Fibroblast of lung (primary cell): ENCODE results near the gene SLIT1. TPM values are rescaled to one million over a fixed set of nuclear protein-coding genes. Genes with fewer than 3 reads are reported as not detected.

ENCODE experiments used
- DNase-seq, 2 donors: peaks; one replicate each; pipeline versions ENCODE4 v3.0.0 to v3.0.0-alpha.2; 2010; ENCODE audit warnings: low read depth in 2 of 2
- H2AFZ ChIP-seq: 2 replicates; pipeline ENCODE4 v1.5.1; 2012; ENCODE audit warnings: low read length, control low read depth, inconsistent platforms
- H3K27ac ChIP-seq: 2 replicates; pipeline ENCODE4 v1.5.1; 2011; ENCODE audit warnings: low read length, control low read depth; ENCODE audit not compliant: insufficient read depth
- H3K27me3 ChIP-seq: 2 replicates; pipeline ENCODE4 v1.5.1; 2011; ENCODE audit warnings: mild to moderate bottlenecking, low read length; ENCODE audit not compliant: control insufficient read depth, insufficient read depth
- H3K36me3 ChIP-seq: 2 replicates; pipeline ENCODE4 v1.5.1; 2011; ENCODE audit warnings: low read length; ENCODE audit not compliant: control insufficient read depth, insufficient read depth
- H3K4me1 ChIP-seq: 2 replicates; pipeline ENCODE4 v1.5.1; 2011; ENCODE audit warnings: low read length; ENCODE audit not compliant: control insufficient read depth, insufficient read depth; ENCODE audit errors: extremely low read depth
- H3K4me2 ChIP-seq: 2 replicates; pipeline ENCODE4 v1.5.1; 2011; ENCODE audit warnings: low read length, control low read depth; ENCODE audit not compliant: insufficient read depth; ENCODE audit errors: extremely low read depth
- H3K4me3 ChIP-seq, 4 experiments: fragments of 200-600 bp in 1 of 4; sonication (generic) in 1 of 4; replicated peaks in 1 of 4; 2 replicates each; pipeline ENCODE4 v1.5.1; 2011 to 2016; ENCODE audit warnings: low read length in 4 of 4, low read depth in 3 of 4, mild to moderate bottlenecking in 3 of 4, control low read depth in 2 of 4, inconsistent platforms in 1 of 4, mixed read lengths in 1 of 4; ENCODE audit not compliant: insufficient read depth in 1 of 4; ENCODE audit errors: control extremely low read depth in 1 of 4
- H3K79me2 ChIP-seq: 2 replicates; pipeline ENCODE4 v1.5.1; 2012; ENCODE audit warnings: mild to moderate bottlenecking, low read length, inconsistent platforms; ENCODE audit not compliant: control insufficient read depth, insufficient read depth
- H3K9ac ChIP-seq: 2 replicates; pipeline ENCODE4 v1.5.1; 2011; ENCODE audit warnings: mild to moderate bottlenecking, low read length, control low read depth; ENCODE audit not compliant: insufficient read depth
- H3K9me3 ChIP-seq: 2 replicates; pipeline ENCODE4 v1.5.1; 2012; ENCODE audit warnings: low read depth, low read length; ENCODE audit not compliant: control insufficient read depth, insufficient read depth
- H4K20me1 ChIP-seq: 2 replicates; pipeline ENCODE4 v1.5.1; 2011; ENCODE audit warnings: low read length; ENCODE audit not compliant: control insufficient read depth, insufficient read depth; ENCODE audit errors: extremely low read depth
- EZH2 ChIP-seq: IDR thresholded peaks from 2 replicates; pipeline ENCODE4 v1.5.1; 2012; ENCODE audit warnings: low read length, control low read depth, mild to moderate bottlenecking; ENCODE audit errors: missing control alignments
- polyA plus RNA-seq, 2 donors: library from polyadenylated mRNA; depleted of rRNA in 1 of 2; stranded (reverse) in 1 of 2; unstranded in 1 of 2; fragments of >200 nt; gene quantifications; 2 replicates each; pipeline ENCODE4 v1.2.1, GENCODE V29; 2011 to 2012; ENCODE audit warnings: missing spikeins in 1 of 2
- total RNA-seq: library from RNA; depleted of rRNA; stranded (reverse); fragments of >200 nt; gene quantifications from 2 replicates; pipeline ENCODE4 v1.2.1, GENCODE V29; 2014
- TF ChIP-seq, protein P1 (sequence below), 2 donors: IDR thresholded peaks in 1 of 2; conservative IDR thresholded peaks in 1 of 2; 1 replicate in 1 of 2; 2 replicates in 1 of 2; pipeline ENCODE4 v1.5.1; 2011 to 2012; ENCODE audit warnings: low read length in 2 of 2, control low read depth in 1 of 2, inconsistent platforms in 1 of 2, low read depth in 1 of 2, mild to moderate bottlenecking in 1 of 2

Gene SLIT1
- total and polyA plus RNA-seq, 2 donors (not counting 1 experiment from before 2014, with no cell fraction given): 0.02 to 0.17 TPM

DNA sequence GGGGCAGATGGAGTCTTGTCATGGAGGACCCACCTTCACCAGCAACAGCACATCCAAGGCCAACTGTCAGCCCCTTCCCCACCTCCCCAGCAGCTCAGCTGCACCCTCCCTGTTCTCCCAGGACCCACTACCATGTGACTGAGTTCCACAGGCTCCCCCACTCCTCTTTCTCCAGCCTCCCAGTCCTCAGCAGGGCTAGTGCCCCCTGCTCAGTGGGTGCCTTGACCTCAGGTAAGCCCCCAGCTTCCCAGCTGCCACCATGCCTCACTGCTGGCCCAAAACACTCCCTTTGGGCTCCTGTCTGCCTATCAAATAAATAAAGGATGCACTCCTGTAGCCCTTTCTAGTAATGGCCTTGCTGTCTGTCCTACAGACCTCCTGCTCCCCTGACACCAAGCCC lies 174.4 kb downstream of the SLIT1 start:
- H3K79me2 ChIP-seq: no peaks in the 10 kb centered on the region
- DNase-seq: no peak
- H3K36me3 ChIP-seq: no peaks in the 10 kb centered on the region
- TF ChIP-seq, protein P1, sequence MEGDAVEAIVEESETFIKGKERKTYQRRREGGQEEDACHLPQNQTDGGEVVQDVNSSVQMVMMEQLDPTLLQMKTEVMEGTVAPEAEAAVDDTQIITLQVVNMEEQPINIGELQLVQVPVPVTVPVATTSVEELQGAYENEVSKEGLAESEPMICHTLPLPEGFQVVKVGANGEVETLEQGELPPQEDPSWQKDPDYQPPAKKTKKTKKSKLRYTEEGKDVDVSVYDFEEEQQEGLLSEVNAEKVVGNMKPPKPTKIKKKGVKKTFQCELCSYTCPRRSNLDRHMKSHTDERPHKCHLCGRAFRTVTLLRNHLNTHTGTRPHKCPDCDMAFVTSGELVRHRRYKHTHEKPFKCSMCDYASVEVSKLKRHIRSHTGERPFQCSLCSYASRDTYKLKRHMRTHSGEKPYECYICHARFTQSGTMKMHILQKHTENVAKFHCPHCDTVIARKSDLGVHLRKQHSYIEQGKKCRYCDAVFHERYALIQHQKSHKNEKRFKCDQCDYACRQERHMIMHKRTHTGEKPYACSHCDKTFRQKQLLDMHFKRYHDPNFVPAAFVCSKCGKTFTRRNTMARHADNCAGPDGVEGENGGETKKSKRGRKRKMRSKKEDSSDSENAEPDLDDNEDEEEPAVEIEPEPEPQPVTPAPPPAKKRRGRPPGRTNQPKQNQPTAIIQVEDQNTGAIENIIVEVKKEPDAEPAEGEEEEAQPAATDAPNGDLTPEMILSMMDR (conservative IDR thresholded peaks at IDR 0.05 in 1 of 2, IDR thresholded peaks at IDR 0.05 in 1 of 2; ENCODE audit: low read depth in 1 of 2, low read length in 2 of 2): no peak
- no peak for TF ChIP-seq EZH2
- no peaks in the 10 kb centered on the region for H3K27me3 ChIP-seq
- no peak overlapping the region for H3K27ac ChIP-seq
- H3K4me3 ChIP-seq: no peak overlapping the region
- no peak overlapping the region for H3K9ac ChIP-seq
- no peaks in the 10 kb centered on the region for H4K20me1 ChIP-seq
- no peak overlapping the region for H3K4me2 ChIP-seq
- H3K9me3 ChIP-seq: no peaks in the 10 kb centered on the region
- H2AFZ ChIP-seq: no peak overlapping the region
- no peaks in the 10 kb centered on the region for H3K4me1 ChIP-seq

DNA sequence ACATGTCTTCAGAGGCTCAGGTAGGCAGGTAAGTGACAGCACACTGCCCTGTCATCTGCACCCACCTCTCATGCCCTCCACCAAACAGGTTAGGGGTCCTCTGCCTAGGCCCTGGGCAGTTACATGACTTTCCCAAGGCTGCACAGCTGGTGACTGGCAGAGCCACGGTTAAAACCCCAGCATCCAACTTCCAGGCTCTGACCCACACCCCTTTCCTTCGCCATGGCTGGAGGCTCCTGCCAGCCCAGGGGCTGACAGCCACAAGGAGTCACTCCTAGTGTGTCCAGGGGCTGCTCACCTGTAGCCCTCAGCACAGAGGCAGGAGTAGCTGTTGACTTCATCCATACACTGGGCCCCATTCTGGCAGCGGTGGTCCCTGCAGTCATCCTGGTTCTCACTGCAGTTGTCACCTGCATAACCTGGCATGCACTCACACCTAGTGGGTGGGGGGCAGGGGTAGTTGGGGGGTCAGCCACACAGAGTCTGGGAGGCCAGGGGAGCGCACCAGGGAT lies 175.0 kb downstream of the SLIT1 start:
- no peaks in the 10 kb centered on the region for H3K4me1 ChIP-seq
- no peak overlapping the region for H3K4me2 ChIP-seq
- H3K4me3 ChIP-seq: no peak overlapping the region
- no peak for DNase-seq
- H3K36me3 ChIP-seq: no peaks in the 10 kb centered on the region
- no peaks in the 10 kb centered on the region for H4K20me1 ChIP-seq
- no peaks in the 10 kb centered on the region for H3K79me2 ChIP-seq
- no peaks in the 10 kb centered on the region for H3K9me3 ChIP-seq
- H3K9ac ChIP-seq: no peak overlapping the region
- H3K27me3 ChIP-seq: no peaks in the 10 kb centered on the region
- H2AFZ ChIP-seq: no peak overlapping the region
- TF ChIP-seq EZH2: no peak
- TF ChIP-seq, protein P1 (conservative IDR thresholded peaks at IDR 0.05 in 1 of 2, IDR thresholded peaks at IDR 0.05 in 1 of 2; ENCODE audit: low read depth in 1 of 2, low read length in 2 of 2): no peak
- no peak overlapping the region for H3K27ac ChIP-seq

DNA sequence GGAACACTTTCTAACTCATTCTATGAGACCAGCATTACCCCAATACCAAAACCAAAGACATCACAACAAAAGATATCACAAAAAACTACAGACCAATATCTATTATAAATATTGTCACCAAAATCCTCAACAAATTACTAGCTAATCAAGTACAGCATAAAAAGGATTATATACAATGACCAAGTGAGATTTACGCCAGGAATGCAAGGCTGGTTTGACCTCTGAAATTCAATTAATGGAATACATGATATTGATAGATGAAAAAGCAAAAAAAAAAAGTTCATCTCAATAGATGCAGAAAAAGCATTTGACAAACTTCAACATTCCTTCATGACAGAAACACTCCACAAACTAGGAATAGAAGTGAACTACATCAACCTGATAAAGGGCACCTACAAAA lies 178.3 kb downstream of the SLIT1 start:
- no peaks in the 10 kb centered on the region for H3K36me3 ChIP-seq
- no peak for DNase-seq
- no peak overlapping the region for H3K4me2 ChIP-seq
- no peak overlapping the region for H2AFZ ChIP-seq
- no peak overlapping the region for H3K4me3 ChIP-seq
- no peak overlapping the region for H3K9ac ChIP-seq
- H3K79me2 ChIP-seq: no peaks in the 10 kb centered on the region
- no peaks in the 10 kb centered on the region for H4K20me1 ChIP-seq
- no peaks in the 10 kb centered on the region for H3K4me1 ChIP-seq
- no peaks in the 10 kb centered on the region for H3K9me3 ChIP-seq
- no peaks in the 10 kb centered on the region for H3K27me3 ChIP-seq
- no peak overlapping the region for H3K27ac ChIP-seq
- TF ChIP-seq, protein P1 (conservative IDR thresholded peaks at IDR 0.05 in 1 of 2, IDR thresholded peaks at IDR 0.05 in 1 of 2; ENCODE audit: low read depth in 1 of 2, low read length in 2 of 2): no peak
- no peak for TF ChIP-seq EZH2
